Measurements from ENCODE around the gene SCN9A.
"Not testable (repeated sequence)": the region's sequence is repeated elsewhere in the genome, so short reads cannot be mapped to it uniquely, and the experiment has no call there.

SCN9A gene

GRCh38 chr2:166230024-166230723 lies 145.6 kb downstream of the SCN9A start:
- H3K4me3 ChIP-seq (ENCODE audit: low read depth, low read length), result no peak overlapping the region
- no peak for TF ChIP-seq CTCF (IDR thresholded peaks at IDR 0.05; ENCODE audit: low read depth, low read length)
- in situ Hi-C loops (cut with HindIII; ENCODE audit: low sequenced_read_pairs), result no loop called here
- peak; percentile 59 for DNase-seq (ENCODE audit: low read depth, low spot score)

- no peak for DNase-seq (ENCODE audit: low read depth, low spot score)
- in situ Hi-C loops (cut with HindIII; ENCODE audit: low sequenced_read_pairs), result no loop called here
- no peak overlapping the region for H3K4me3 ChIP-seq (ENCODE audit: low read depth, low read length)
- TF ChIP-seq CTCF (IDR thresholded peaks at IDR 0.05; ENCODE audit: low read depth, low read length), result no peak
These were observed 146.1 kb downstream of the SCN9A start for GRCh38 chr2:166229678-166230023.

- no peak overlapping the region for H3K4me3 ChIP-seq (ENCODE audit: low read depth, low read length)
- no peak for DNase-seq (ENCODE audit: low read depth, low spot score)
- no peak for TF ChIP-seq CTCF (IDR thresholded peaks at IDR 0.05; ENCODE audit: low read depth, low read length)
- in situ Hi-C loops (cut with HindIII; ENCODE audit: low sequenced_read_pairs), result no loop called here
These were observed 151.5 kb downstream of the SCN9A start for GRCh38 chr2:166224197-166224596.

DNA sequence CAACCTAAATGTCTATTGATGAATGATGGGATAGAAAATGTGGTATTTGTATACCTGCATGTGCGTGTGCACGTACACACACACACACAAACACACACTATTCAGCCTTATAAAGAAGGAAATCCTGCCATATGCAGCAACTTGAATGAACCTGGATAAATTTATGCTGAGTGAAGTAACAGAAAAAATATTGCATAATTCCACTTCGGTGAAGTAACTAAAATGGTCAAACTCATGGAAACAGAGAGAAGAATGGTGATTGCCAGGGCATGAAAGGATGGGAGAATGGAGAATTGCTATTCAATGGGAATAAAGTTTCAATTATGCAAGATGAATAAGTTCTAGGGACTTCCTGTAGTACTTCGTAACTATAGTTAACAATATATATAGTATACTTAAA lies 152.4 kb downstream of the SCN9A start:
- TF ChIP-seq CTCF (IDR thresholded peaks at IDR 0.05; ENCODE audit: low read depth, low read length), result no peak
- H3K4me3 ChIP-seq (ENCODE audit: low read depth, low read length), result no peak overlapping the region
- no peak for DNase-seq (ENCODE audit: low read depth, low spot score)
- in situ Hi-C loops (cut with HindIII; ENCODE audit: low sequenced_read_pairs), result no loop called here

- no peak for DNase-seq (ENCODE audit: low read depth, low spot score)
- in situ Hi-C loops (cut with HindIII; ENCODE audit: low sequenced_read_pairs), result no loop called here
- TF ChIP-seq CTCF (IDR thresholded peaks at IDR 0.05; ENCODE audit: low read depth, low read length), result no peak
- no peak overlapping the region for H3K4me3 ChIP-seq (ENCODE audit: low read depth, low read length)
These were observed 164.7 kb downstream of the SCN9A start for GRCh38 chr2:166211079-166211478.

DNA sequence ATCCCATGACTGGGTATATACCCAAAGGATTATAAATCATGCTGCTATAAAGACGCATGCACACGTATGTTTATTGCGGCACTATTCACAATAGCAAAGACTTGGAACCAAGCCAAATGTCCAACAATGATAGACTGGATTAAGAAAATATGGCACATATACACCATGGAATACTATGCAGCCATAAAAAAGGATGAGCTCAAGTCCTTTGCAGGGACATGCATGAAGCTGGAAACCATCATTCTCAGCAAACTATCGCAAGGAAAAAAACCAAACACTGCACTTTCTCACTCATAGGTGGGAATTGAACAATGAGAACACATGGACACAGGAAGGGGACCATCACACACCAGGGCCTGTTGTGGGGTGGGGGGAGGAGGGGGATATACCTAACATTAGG lies 165.8 kb downstream of the SCN9A start:
- H3K4me3 ChIP-seq (ENCODE audit: low read depth, low read length); in situ Hi-C loops (cut with HindIII; ENCODE audit: low sequenced_read_pairs); DNase-seq (ENCODE audit: low read depth, low spot score): not testable (repeated sequence)

GRCh38 chr2:166209367-166209766 lies 166.4 kb downstream of the SCN9A start:
- in situ Hi-C loops (cut with HindIII; ENCODE audit: low sequenced_read_pairs); DNase-seq (ENCODE audit: low read depth, low spot score); H3K4me3 ChIP-seq (ENCODE audit: low read depth, low read length): not testable (repeated sequence)

- H3K4me3 ChIP-seq (ENCODE audit: low read depth, low read length); in situ Hi-C loops (cut with HindIII; ENCODE audit: low sequenced_read_pairs); DNase-seq (ENCODE audit: low read depth, low spot score): not testable (repeated sequence)
These were observed 169.6 kb downstream of the SCN9A start for GRCh38 chr2:166206153-166206552.
